ENCODE data around the gene KLRC3. TPM values are rescaled to one million over a fixed set of nuclear protein-coding genes. Genes with fewer than 3 reads are reported as not detected.
A peak's percentile ranks its signal among the peaks of the same experiment; 100 is the strongest.
"Not testable (repeated sequence)": the region's sequence is repeated elsewhere in the genome, so short reads cannot be mapped to it uniquely, and the experiment has no call there.

The KLRC3 gene
- total and polyA plus RNA-seq, 2 experiments from 2014 or later: 0.15 TPM; not detected in 1

- no peak overlapping the region for H3K4me3 ChIP-seq
- H3K9me3 ChIP-seq (ENCODE audit: low read depth): no peaks in the 10 kb centered on the region
- no peaks in the 10 kb centered on the region for H3K27me3 ChIP-seq
- H3K27ac ChIP-seq: no peak overlapping the region
- H3K36me3 ChIP-seq: no peaks in the 10 kb centered on the region
- DNase-seq (ENCODE audit: low read depth in 1 of 2, low spot score in 1 of 2): no peak
- peaks cover 3% of the 10 kb centered on the region for H3K4me1 ChIP-seq (ENCODE audit: low read depth)
- TF ChIP-seq, protein P1, sequence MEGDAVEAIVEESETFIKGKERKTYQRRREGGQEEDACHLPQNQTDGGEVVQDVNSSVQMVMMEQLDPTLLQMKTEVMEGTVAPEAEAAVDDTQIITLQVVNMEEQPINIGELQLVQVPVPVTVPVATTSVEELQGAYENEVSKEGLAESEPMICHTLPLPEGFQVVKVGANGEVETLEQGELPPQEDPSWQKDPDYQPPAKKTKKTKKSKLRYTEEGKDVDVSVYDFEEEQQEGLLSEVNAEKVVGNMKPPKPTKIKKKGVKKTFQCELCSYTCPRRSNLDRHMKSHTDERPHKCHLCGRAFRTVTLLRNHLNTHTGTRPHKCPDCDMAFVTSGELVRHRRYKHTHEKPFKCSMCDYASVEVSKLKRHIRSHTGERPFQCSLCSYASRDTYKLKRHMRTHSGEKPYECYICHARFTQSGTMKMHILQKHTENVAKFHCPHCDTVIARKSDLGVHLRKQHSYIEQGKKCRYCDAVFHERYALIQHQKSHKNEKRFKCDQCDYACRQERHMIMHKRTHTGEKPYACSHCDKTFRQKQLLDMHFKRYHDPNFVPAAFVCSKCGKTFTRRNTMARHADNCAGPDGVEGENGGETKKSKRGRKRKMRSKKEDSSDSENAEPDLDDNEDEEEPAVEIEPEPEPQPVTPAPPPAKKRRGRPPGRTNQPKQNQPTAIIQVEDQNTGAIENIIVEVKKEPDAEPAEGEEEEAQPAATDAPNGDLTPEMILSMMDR (IDR thresholded peaks at IDR 0.05; ENCODE audit: low read depth, low read length): no peak
Observed at GRCh38 chr12:10372559-10372958, 47.8 kb downstream of the KLRC3 start.

DNA sequence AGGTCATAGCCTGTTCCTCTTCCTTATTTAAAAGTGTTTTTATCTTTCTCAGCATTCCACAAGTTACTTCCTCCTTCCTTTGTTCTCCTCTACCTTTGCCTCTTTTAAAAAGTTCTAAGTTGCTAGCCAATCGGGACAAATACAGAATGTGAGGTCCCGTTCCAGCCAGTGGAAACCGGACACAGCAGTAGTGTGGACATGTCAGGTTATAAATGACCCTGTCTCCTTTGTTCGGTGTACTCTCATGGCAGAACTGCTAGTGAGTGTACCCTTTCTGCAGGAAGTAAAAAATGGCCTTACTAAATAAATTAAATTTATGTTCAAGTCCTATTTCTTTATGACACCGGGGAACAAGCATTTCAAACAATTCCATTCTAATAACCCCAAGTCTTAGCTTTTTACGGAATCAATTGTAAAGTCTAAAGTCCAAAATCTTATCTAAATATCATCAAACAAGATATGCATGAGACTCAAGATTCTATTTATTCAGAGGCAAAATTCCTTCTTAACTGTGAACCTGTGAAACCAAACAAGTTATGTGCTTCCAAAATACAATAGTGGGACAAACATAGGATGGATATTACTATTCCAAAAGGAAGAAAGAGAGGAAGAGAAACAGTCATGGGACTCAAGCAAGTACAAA, 48.4 kb downstream of the KLRC3 start:
- not testable (repeated sequence) for H3K4me3 ChIP-seq

GRCh38 chr12:10369557-10370415, 50.6 kb downstream of the KLRC3 start:
- no peak for DNase-seq (ENCODE audit: low read depth in 1 of 2, low spot score in 1 of 2)
- peaks cover 15% of the 10 kb centered on the region for H3K4me1 ChIP-seq (ENCODE audit: low read depth)
- no peaks in the 10 kb centered on the region for H3K9me3 ChIP-seq (ENCODE audit: low read depth)
- TF ChIP-seq, protein P1 (IDR thresholded peaks at IDR 0.05; ENCODE audit: low read depth, low read length): no peak
- H3K27ac ChIP-seq: no peak overlapping the region
- H3K36me3 ChIP-seq: no peaks in the 10 kb centered on the region
- H3K4me3 ChIP-seq: no peak overlapping the region
- no peaks in the 10 kb centered on the region for H3K27me3 ChIP-seq

More for the DNA sequence above, 48.4 kb downstream of the KLRC3 start:
- H3K4me1 ChIP-seq (ENCODE audit: low read depth); H3K36me3 ChIP-seq; H3K9me3 ChIP-seq (ENCODE audit: low read depth); H3K27me3 ChIP-seq; DNase-seq (ENCODE audit: low read depth in 1 of 2, low spot score in 1 of 2); H3K27ac ChIP-seq: not testable (repeated sequence)

DNA sequence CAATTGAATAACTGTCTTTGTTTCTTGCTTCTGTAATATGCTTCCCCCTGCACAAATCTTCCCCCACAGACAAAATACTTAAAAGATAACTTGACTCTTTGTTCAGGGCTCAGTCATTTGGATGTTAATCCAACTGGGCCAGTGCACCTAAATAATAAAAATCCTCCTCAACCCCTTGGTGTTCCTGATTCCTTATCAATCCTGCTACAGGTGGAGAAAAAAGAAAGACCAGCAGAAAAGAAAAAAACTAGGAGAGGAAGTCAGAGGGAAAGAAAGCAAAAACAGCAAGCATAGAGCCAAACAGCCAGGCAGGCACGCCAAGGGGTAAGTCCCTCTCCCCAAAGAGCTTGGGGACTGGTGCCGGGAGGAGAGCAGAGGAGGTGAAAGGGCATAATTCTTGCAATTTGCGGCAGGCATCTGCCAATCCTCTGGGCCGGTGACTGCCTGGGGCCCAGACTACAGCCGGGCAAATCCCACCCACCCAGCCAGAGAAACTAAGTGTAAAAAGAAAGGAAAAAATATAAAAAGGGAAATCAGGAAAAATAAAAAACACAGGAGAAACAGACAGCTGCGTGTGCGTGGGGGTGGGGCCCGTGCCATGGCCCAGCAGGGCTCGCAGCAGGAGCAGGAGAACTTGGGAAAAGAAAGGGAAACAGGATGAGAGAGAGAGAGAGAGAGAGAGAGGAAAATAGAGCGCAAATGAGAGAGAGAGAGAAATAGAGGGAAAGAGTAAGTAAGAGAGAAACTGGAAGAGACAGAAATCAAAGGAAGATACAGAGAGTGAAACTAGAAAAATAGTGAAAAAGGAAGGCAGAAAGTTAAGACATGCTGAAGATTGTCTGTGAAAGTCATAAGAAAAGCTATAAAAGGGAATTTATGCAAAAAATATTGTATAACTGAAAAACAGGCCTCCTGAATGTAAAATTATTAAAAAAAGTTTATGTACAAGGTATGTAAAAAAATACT, 51.9 kb downstream of the KLRC3 start:
- DNase-seq (ENCODE audit: low read depth in 1 of 2, low spot score in 1 of 2): no peak
- Histone ChIP-seq H3K9me3 (ENCODE audit: low read depth) (no peaks in the 10 kb centered on the region), H3K4me1 (ENCODE audit: low read depth) (peaks cover 22% of the 10 kb centered on the region), H3K36me3 (no peaks in the 10 kb centered on the region), H3K4me3 (no peak overlapping the region), H3K27ac (no peak overlapping the region), H3K27me3 (no peaks in the 10 kb centered on the region)
- TF ChIP-seq, protein P1 (IDR thresholded peaks at IDR 0.05; ENCODE audit: low read depth, low read length): no peak

DNA sequence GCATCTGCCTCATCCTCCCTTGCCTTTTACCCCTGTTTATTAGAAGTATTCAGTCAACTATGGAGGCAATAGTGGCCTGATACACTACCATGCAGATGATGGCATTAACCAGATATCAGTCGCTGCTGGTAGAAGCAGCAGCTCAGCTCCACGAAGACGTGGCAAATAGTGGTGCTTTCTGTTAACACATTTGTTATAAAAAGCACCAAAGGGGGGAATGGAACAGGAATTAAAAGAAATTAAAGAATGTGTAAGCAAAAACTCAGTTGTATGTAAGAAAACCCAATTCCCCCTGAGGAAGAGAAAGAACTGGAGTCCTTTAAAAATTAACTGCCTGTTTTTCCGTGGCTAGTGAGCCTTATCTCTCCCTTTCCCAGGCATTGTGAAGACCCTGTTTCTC, 52.7 kb downstream of the KLRC3 start:
- not testable (repeated sequence) for H3K9me3 ChIP-seq (ENCODE audit: low read depth); H3K27ac ChIP-seq; H3K36me3 ChIP-seq; H3K4me3 ChIP-seq; H3K27me3 ChIP-seq; DNase-seq (ENCODE audit: low read depth in 1 of 2, low spot score in 1 of 2)
- H3K4me1 ChIP-seq (ENCODE audit: low read depth): peaks cover 27% of the 10 kb centered on the region

DNA sequence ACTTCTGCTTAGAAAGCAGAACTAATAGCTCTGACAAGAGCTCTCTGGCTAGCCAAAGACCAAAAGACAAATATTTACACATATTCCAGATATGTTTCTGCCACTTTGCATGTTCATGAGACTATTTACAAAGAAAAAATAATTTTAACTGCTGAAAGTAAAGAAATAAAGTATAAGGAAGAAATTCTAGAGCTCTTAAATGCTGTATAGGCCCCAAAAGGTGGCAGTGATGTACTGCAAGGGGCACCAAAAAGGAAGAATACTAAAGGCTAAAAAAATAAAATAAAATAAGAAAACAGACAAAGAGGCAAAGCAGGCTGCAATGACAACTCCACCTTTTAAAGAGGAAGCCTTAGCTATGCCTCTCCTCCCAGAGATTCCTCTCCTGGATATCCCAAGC, 53.5 kb downstream of the KLRC3 start:
- Histone ChIP-seq H3K4me1 (ENCODE audit: low read depth) (peaks cover 33% of the 10 kb centered on the region), H3K27ac (no peak overlapping the region), H3K9me3 (ENCODE audit: low read depth) (no peaks in the 10 kb centered on the region), H3K36me3 (no peaks in the 10 kb centered on the region), H3K4me3 (no peak overlapping the region), H3K27me3 (no peaks in the 10 kb centered on the region)
- TF ChIP-seq, protein P1 (IDR thresholded peaks at IDR 0.05; ENCODE audit: low read depth, low read length): peak; percentile 41
- DNase-seq (ENCODE audit: low read depth in 1 of 2, low spot score in 1 of 2): peak in 1 of 2 donors; percentile 60
